ENCODE results near the gene TEAD2. TPM values are rescaled to one million over a fixed set of nuclear protein-coding genes. Genes with fewer than 3 reads are reported as not detected.
A peak's percentile ranks its signal among the peaks of the same experiment; 100 is the strongest.
"Not testable (repeated sequence)": the region's sequence is repeated elsewhere in the genome, so short reads cannot be mapped to it uniquely, and the experiment has no call there.

The TEAD2 gene
- total and polyA plus RNA-seq, 5 donors = 46.4 to 53.5 (median 53.2) TPM

DNA sequence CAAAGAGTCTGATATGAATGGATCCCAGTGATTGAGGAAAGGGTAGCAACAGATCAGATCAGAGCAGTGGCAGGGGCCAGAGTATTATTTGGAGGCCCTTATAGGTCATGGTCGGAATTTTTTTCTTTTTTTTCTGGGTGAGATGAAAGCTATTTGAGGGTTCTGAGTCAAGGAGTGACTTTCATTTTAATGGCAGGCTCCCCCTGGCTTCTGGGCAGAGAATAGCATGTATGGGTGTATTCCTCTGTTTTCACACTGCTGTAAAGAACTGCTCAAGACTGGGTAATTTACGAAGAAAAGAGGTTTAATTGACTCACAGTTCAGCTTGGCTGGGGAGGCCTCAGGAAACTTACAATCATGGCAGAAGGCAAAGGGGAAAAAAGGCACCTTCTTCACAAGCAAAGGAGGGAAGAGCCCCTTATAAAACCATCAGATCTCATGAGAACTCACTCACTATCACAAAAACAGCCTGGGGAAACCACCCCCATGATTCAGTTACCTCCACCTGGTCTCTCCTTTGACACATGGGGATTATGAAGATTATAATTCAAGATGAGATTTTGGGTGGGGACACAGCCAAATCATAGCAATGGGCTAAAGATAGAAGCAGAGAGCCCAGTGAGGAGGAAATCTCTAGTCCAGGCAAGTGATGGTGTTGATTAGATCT lies 34.2 kb downstream of the TEAD2 start:
- no peak overlapping the region for H3K27ac ChIP-seq (ENCODE audit: low read length)
- peak in 1 of 2 donors; percentile 34 for ATAC-seq
- H3K27me3 ChIP-seq (ENCODE audit: control insufficient read depth, insufficient read depth) = no peaks in the 10 kb centered on the region
- intact Hi-C loops (cut with DNase I) = no loop called here
- H3K4me1 ChIP-seq (ENCODE audit: control insufficient read depth, insufficient read depth, low read length) = no peaks in the 10 kb centered on the region
- WGBS = 60% methylated on average over 2 of the region's 2 CpGs
- DNase-seq = no peak
- no peak overlapping the region for H3K4me3 ChIP-seq (ENCODE audit: low read length)
- no peaks in the 10 kb centered on the region for H3K9me3 ChIP-seq (ENCODE audit: control insufficient read depth, low read length)

GRCh38 chr19:49326165-49326704 lies 36.0 kb downstream of the TEAD2 start:
- no peaks in the 10 kb centered on the region for H3K4me1 ChIP-seq (ENCODE audit: control insufficient read depth, insufficient read depth, low read length)
- 73% methylated on average over 3 of the region's 3 CpGs for WGBS
- H3K9me3 ChIP-seq (ENCODE audit: control insufficient read depth, low read length) = no peaks in the 10 kb centered on the region
- DNase-seq = no peak
- H3K27me3 ChIP-seq (ENCODE audit: control insufficient read depth, insufficient read depth) = no peaks in the 10 kb centered on the region
- no peak for ATAC-seq
- no peak overlapping the region for H3K4me3 ChIP-seq (ENCODE audit: low read length)
- H3K27ac ChIP-seq (ENCODE audit: low read length) = no peak overlapping the region
- intact Hi-C loops (cut with DNase I) = no loop called here

DNA sequence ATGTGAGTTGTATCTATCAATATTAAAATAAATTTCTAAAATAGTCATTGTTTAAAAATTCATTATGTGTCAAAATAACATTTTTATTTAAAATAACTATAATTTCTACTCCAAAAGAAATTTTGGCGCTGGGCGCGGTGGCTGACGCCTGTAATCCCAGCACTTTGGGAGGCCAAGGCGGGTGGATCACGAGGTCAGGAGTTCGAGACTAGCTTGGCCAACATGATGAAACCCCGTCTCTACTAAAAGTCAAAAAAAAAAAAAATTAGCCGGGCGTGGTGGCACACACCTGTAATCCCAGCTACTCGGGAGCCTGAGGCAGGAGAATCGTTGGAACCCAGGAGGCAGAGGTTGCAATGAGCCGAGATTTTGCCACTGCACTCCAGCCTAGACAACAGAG lies 36.5 kb downstream of the TEAD2 start:
- H3K27ac ChIP-seq (ENCODE audit: low read length); H3K4me1 ChIP-seq (ENCODE audit: control insufficient read depth, insufficient read depth, low read length); H3K9me3 ChIP-seq (ENCODE audit: control insufficient read depth, low read length); ATAC-seq; H3K27me3 ChIP-seq (ENCODE audit: control insufficient read depth, insufficient read depth); H3K4me3 ChIP-seq (ENCODE audit: low read length); DNase-seq; intact Hi-C loops (cut with DNase I): not testable (repeated sequence)
- 91% methylated on average over 13 of the region's 13 CpGs for WGBS

- Histone ChIP-seq H3K27me3 (ENCODE audit: control insufficient read depth, insufficient read depth) (no peaks in the 10 kb centered on the region), H3K4me3 (ENCODE audit: low read length) (no peak within 1 kb of the TSS), H3K4me1 (ENCODE audit: control insufficient read depth, insufficient read depth, low read length) (no peaks in the 10 kb centered on the region), H3K27ac (ENCODE audit: low read length) (no peak within 1 kb of the TSS), H3K9me3 (ENCODE audit: control insufficient read depth, low read length) (no peaks in the 10 kb centered on the region)
- WGBS = 94% methylated on average over 38 of the region's 38 CpGs
- intact Hi-C loops (cut with DNase I) = no loop called here
- ATAC-seq (peak in 1 of 2 donors; percentile 20), DNase-seq (no peak)
These were observed 37.2 kb downstream of the TEAD2 start, which contains the start of gene SLC6A16 for GRCh38 chr19:49324801-49325576. Gene SLC6A16 (minus strand): TSS chr19:49325191. CDS start chr19:49311347, 13,844 bp downstream.

DNA sequence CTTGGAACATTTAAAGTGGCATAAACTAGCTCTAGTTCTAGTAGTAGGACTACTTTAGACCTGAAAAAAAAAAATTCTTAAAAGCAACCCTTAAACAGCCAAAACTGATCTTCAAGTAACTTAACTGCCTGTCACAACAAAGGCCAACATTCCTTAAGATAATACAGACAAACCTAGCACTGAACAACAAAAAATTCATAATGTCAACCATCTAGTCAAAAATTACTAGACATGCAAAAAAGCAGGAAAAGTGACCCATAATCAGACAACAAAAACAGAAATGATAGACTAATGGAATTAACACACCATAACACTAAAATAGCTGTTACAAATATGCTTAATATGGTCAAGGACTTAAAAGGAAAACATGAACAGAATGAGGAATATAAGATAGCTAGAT lies 43.9 kb downstream of the TEAD2 start:
- intact Hi-C loops (cut with DNase I) = no loop called here
- Histone ChIP-seq H3K9me3 (ENCODE audit: control insufficient read depth, low read length) (no peaks in the 10 kb centered on the region), H3K27me3 (ENCODE audit: control insufficient read depth, insufficient read depth) (no peaks in the 10 kb centered on the region), H3K4me3 (ENCODE audit: low read length) (no peak overlapping the region), H3K27ac (ENCODE audit: low read length) (no peak overlapping the region), H3K4me1 (ENCODE audit: control insufficient read depth, insufficient read depth, low read length) (no peaks in the 10 kb centered on the region)
- ATAC-seq (no peak), DNase-seq (no peak)

DNA sequence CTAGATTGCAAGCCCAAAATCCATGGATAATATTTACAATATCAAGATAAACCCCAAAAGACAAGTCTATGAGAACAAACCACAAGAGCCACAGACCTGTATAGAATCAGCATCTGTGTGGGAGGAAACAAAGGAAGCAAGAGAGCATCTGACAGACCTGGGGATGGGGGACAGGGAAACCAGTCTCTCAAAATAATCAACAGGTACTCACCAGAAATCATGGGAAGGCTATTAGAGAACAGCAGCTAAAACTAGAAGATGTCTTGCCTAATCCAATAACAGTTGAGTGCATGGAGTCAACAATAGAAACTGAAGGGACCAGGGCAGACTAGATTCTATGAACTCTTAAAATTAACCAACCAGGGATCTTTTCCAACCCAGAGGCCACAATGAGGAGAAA lies 45.9 kb downstream of the TEAD2 start:
- ATAC-seq = no peak
- H3K27ac ChIP-seq (ENCODE audit: low read length) = no peak overlapping the region
- H3K9me3 ChIP-seq (ENCODE audit: control insufficient read depth, low read length) = no peaks in the 10 kb centered on the region
- no peak for DNase-seq
- H3K27me3 ChIP-seq (ENCODE audit: control insufficient read depth, insufficient read depth) = no peaks in the 10 kb centered on the region
- no peaks in the 10 kb centered on the region for H3K4me1 ChIP-seq (ENCODE audit: control insufficient read depth, insufficient read depth, low read length)
- intact Hi-C loops (cut with DNase I) = no loop called here
- H3K4me3 ChIP-seq (ENCODE audit: low read length) = no peak overlapping the region

GRCh38 chr19:49315111-49315510 lies 47.1 kb downstream of the TEAD2 start:
- H3K4me3 ChIP-seq (ENCODE audit: low read length) = no peak overlapping the region
- H3K27me3 ChIP-seq (ENCODE audit: control insufficient read depth, insufficient read depth) = no peaks in the 10 kb centered on the region
- 84% methylated on average over 1 of the region's 1 CpG for WGBS
- ATAC-seq (no peak), DNase-seq (no peak)
- H3K9me3 ChIP-seq (ENCODE audit: control insufficient read depth, low read length) = no peaks in the 10 kb centered on the region
- no peaks in the 10 kb centered on the region for H3K4me1 ChIP-seq (ENCODE audit: control insufficient read depth, insufficient read depth, low read length)
- no peak overlapping the region for H3K27ac ChIP-seq (ENCODE audit: low read length)
- intact Hi-C loops (cut with DNase I) = no loop called here

GRCh38 chr19:49309087-49309486 lies 53.1 kb downstream of the TEAD2 start:
- H3K9me3 ChIP-seq (ENCODE audit: control insufficient read depth, low read length) = no peaks in the 10 kb centered on the region
- WGBS = 90% methylated on average over 6 of the region's 6 CpGs
- H3K27me3 ChIP-seq (ENCODE audit: control insufficient read depth, insufficient read depth) = no peaks in the 10 kb centered on the region
- no peaks in the 10 kb centered on the region for H3K4me1 ChIP-seq (ENCODE audit: control insufficient read depth, insufficient read depth, low read length)
- DNase-seq (no peak), ATAC-seq (no peak)
- no peak overlapping the region for H3K4me3 ChIP-seq (ENCODE audit: low read length)
- intact Hi-C loops (cut with DNase I) = no loop called here
- H3K27ac ChIP-seq (ENCODE audit: low read length) = no peak overlapping the region

- H3K27me3 ChIP-seq (ENCODE audit: control insufficient read depth, insufficient read depth); intact Hi-C loops (cut with DNase I); DNase-seq; H3K9me3 ChIP-seq (ENCODE audit: control insufficient read depth, low read length); H3K27ac ChIP-seq (ENCODE audit: low read length); H3K4me3 ChIP-seq (ENCODE audit: low read length); H3K4me1 ChIP-seq (ENCODE audit: control insufficient read depth, insufficient read depth, low read length); ATAC-seq: not testable (repeated sequence)
- 80% methylated on average over 7 of the region's 7 CpGs for WGBS
These were observed 55.5 kb downstream of the TEAD2 start for GRCh38 chr19:49306734-49307133.

- intact Hi-C loops (cut with DNase I) = loop anchor here in 1 of 4 donors (5.0 kb wide), 1 partner anchor 75 kb away; no protein-coding TSS in a partner anchor
- ATAC-seq (no peak), DNase-seq (no peak)
- no peaks in the 10 kb centered on the region for H3K27me3 ChIP-seq (ENCODE audit: control insufficient read depth, insufficient read depth)
- H3K4me1 ChIP-seq (ENCODE audit: control insufficient read depth, insufficient read depth, low read length) = no peaks in the 10 kb centered on the region
- no peak overlapping the region for H3K27ac ChIP-seq (ENCODE audit: low read length)
- WGBS = 83% methylated on average over 5 of the region's 5 CpGs
- H3K9me3 ChIP-seq (ENCODE audit: control insufficient read depth, low read length) = no peaks in the 10 kb centered on the region
- no peak overlapping the region for H3K4me3 ChIP-seq (ENCODE audit: low read length)
These were observed 60.4 kb downstream of the TEAD2 start for GRCh38 chr19:49301866-49302252.

GRCh38 chr19:49301165-49301865 lies 60.9 kb downstream of the TEAD2 start:
- peak; percentile 81 to 92 (median 91) for DNase-seq
- peak; percentile 93 to 94 for ATAC-seq
- Histone ChIP-seq H3K27ac (ENCODE audit: low read length) (no peak overlapping the region), H3K4me1 (ENCODE audit: control insufficient read depth, insufficient read depth, low read length) (no peaks in the 10 kb centered on the region), H3K9me3 (ENCODE audit: control insufficient read depth, low read length) (no peaks in the 10 kb centered on the region), H3K4me3 (ENCODE audit: low read length) (peak overlapping the region; percentile 25), H3K27me3 (ENCODE audit: control insufficient read depth, insufficient read depth) (no peaks in the 10 kb centered on the region)
- WGBS = 22% methylated on average over 8 of the region's 8 CpGs
- intact Hi-C loops (cut with DNase I) = loop anchor here in 1 of 4 donors (5.0 kb wide), 1 partner anchor 74 kb away; no protein-coding TSS in a partner anchor
